Ectodermal cell (in vitro differentiated cells): Measurements from ENCODE around the gene TUNAR.
"Not testable (repeated sequence)": the region's sequence is repeated elsewhere in the genome, so short reads cannot be mapped to it uniquely, and the experiment has no call there.

Experiments
- H3K27ac ChIP-seq: 2 replicates; pipeline ENCODE4 v1.7.0; 2013; ENCODE audit warnings: mild to moderate bottlenecking, low read depth, low read length; ENCODE audit not compliant: insufficient read depth, poor library complexity, severe bottlenecking
- H3K27me3 ChIP-seq: 2 replicates; pipeline ENCODE4 v1.7.0; 2013; ENCODE audit warnings: mild to moderate bottlenecking, low read length; ENCODE audit not compliant: insufficient read depth, control insufficient read depth, poor library complexity, severe bottlenecking
- H3K36me3 ChIP-seq: one replicate; pipeline ENCODE4 v1.7.0; 2013; ENCODE audit warnings: low read length; ENCODE audit not compliant: control insufficient read depth, insufficient read depth
- H3K4me1 ChIP-seq: one replicate; pipeline ENCODE4 v1.7.0; 2013; ENCODE audit warnings: low read length; ENCODE audit not compliant: control insufficient read depth, insufficient read depth
- H3K4me3 ChIP-seq: 2 replicates; pipeline ENCODE4 v1.7.0; 2013; ENCODE audit warnings: low read depth, low read length, control low read depth; ENCODE audit not compliant: insufficient read depth
- H3K9me3 ChIP-seq: 2 replicates; pipeline ENCODE4 v1.7.0; 2013; ENCODE audit warnings: mild to moderate bottlenecking, low read length, moderate library complexity; ENCODE audit not compliant: control insufficient read depth
- WGBS, 2 experiments: methylation state at CpG; one replicate each; pipeline ENCODE4 v1.1.7; 2013; ENCODE audit warnings: missing lambda C conversion rate in 2 of 2; 5-methylcytosine and 5-hydroxymethylcytosine counted together

The TUNAR gene

GRCh38 chr14:95958105-95958504, 81.5 kb downstream of the TUNAR start:
- 85 to 89% methylated on average over 3 of the region's 3 CpGs for WGBS, 2 experiments
- Histone ChIP-seq H3K27me3 (no peaks in the 10 kb centered on the region), H3K4me1 (peaks cover 14% of the 10 kb centered on the region), H3K4me3 (no peak overlapping the region), H3K27ac (no peak overlapping the region), H3K36me3 (no peaks in the 10 kb centered on the region), H3K9me3 (no peaks in the 10 kb centered on the region)

- peaks cover 16% of the 10 kb centered on the region for H3K4me1 ChIP-seq
- WGBS, 2 experiments = 80 to 81% methylated on average over 1 of the region's 1 CpG
- H3K27me3 ChIP-seq = no peaks in the 10 kb centered on the region
- no peaks in the 10 kb centered on the region for H3K9me3 ChIP-seq
- no peak overlapping the region for H3K4me3 ChIP-seq
- no peak overlapping the region for H3K27ac ChIP-seq
- no peaks in the 10 kb centered on the region for H3K36me3 ChIP-seq
Observed at GRCh38 chr14:95959317-95959716, 82.7 kb downstream of the TUNAR start.

- peaks cover 16% of the 10 kb centered on the region for H3K4me1 ChIP-seq
- no peak overlapping the region for H3K27ac ChIP-seq
- H3K36me3 ChIP-seq = no peaks in the 10 kb centered on the region
- no peaks in the 10 kb centered on the region for H3K27me3 ChIP-seq
- H3K9me3 ChIP-seq = no peaks in the 10 kb centered on the region
- no peak overlapping the region for H3K4me3 ChIP-seq
Observed at GRCh38 chr14:95961481-95961880, 84.8 kb downstream of the TUNAR start.

- H3K4me1 ChIP-seq = peaks cover 16% of the 10 kb centered on the region
- H3K27me3 ChIP-seq = no peaks in the 10 kb centered on the region
- H3K27ac ChIP-seq = no peak overlapping the region
- no peaks in the 10 kb centered on the region for H3K9me3 ChIP-seq
- no peak overlapping the region for H3K4me3 ChIP-seq
- no peaks in the 10 kb centered on the region for H3K36me3 ChIP-seq
- 93% methylated on average over 2 of the region's 2 CpGs for WGBS, 2 experiments
Observed at GRCh38 chr14:95964901-95965300, 88.3 kb downstream of the TUNAR start.

GRCh38 chr14:95968048-95968447, 91.4 kb downstream of the TUNAR start:
- not testable (repeated sequence) for H3K36me3 ChIP-seq, H3K4me3 ChIP-seq, H3K27me3 ChIP-seq, H3K27ac ChIP-seq, H3K4me1 ChIP-seq, H3K9me3 ChIP-seq
- WGBS, 2 experiments = 66 to 74% methylated on average over 4 of the region's 4 CpGs
